Umbilical cord (tissue), 2 donors: ENCODE measurements around the gene PCBP1. TPM values are rescaled to one million over a fixed set of nuclear protein-coding genes. Genes with fewer than 3 reads are reported as not detected.
A peak's percentile ranks its signal among the peaks of the same experiment; 100 is the strongest.
"Not testable (repeated sequence)": the region's sequence is repeated elsewhere in the genome, so short reads cannot be mapped to it uniquely, and the experiment has no call there.

Experiments used
- DNase-seq: peaks from one replicate; pipeline ENCODE4 v3.0.0-alpha.2; 2015; ENCODE audit warnings: low spot score
- total RNA-seq: library from RNA; depleted of rRNA; stranded (reverse); fragments of >200 nt; gene quantifications from one replicate; pipeline ENCODE4 v1.2.3, GENCODE V29; 2014; ENCODE audit warnings: low replicate concordance; ENCODE audit not compliant: insufficient read depth

Gene PCBP1
- total RNA-seq, result 40.0 TPM

DNA sequence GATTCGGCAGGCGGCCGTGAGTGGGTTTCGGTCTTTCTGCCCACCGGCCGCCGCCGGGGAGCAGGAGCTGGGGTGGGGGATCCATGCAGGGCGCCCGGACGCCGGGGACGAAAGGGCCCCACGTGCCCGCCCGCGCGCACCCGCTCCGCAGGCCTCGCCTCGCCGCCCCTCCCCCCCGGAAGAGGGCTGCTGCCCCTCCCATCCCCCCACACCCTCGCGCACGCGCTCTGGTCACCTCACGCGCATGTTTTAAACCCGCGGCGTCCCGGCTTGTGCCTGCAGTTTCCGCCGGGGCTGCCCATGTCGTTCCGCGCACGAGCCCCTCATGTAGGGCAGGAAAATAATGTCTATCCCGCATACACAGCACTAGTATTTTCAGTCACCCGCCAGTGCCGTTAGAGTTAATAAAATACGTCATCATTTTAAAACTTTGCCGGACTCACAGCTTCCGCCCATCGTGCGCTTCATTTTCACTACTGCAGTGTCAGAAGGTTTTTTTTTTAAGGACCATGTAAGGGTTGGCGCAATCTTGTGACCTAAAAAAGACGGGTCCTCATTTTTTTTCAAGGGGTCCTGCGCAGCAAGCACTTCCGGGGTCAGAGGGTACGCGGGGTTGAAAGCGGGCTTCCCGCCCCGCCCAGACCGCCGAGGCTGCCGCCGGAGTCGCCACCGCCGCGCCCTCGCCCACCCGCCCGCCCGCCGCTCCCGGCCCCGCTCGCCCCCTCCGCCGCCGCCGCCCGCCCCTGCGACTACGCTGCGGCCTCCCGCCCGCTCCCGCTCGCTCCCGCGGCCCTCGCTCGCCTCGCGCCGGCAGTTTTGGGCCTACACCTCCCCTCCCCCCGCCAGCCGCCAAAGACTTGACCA, at the start of gene PCBP1:
PCBP1 (plus strand) TSS at position 640 of the 864 bp plus-strand sequence. CDS start 267 bp downstream, outside the sequence.
- DNase-seq, result peak; percentile 94

DNA sequence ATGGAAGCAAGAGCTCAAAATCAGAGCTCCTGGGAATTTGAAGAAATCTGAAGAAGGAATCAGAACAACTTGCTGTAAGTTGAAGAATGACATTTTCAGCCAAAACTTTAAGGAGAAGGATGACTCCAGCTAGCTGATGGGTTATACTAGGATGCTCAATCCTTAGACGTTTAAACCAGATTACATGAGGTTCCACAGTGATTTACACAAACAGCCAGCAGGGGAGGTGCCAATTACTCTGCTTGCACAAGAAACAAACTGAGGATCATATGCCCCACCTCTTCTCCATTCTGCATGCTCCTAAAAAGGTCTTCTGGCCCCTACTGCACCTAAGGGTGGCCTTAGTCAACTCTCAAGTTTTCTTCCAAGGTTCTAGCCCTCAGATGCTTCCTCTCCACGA, 47.9 kb upstream of the PCBP1 start:
- DNase-seq, result no peak

DNA sequence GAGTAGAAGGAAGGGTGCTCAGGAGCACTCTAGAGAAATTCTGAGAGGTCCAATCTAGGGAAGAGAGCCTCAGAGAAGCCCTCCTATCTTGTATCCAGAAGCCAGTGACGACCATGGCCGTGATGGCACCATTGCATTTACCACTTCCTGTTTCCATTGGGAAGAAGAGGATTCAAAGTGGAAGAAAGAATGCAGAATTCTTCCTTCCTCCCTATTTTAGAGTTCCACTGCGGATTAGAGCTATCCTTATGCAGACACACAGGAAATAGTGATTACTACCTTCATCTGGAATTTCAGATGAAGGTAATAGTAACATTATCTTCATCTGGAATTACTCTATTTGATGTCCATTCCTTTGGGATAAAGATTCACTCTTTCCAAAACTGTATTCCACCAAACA, 45.6 kb upstream of the PCBP1 start:
- no peak for DNase-seq

DNA sequence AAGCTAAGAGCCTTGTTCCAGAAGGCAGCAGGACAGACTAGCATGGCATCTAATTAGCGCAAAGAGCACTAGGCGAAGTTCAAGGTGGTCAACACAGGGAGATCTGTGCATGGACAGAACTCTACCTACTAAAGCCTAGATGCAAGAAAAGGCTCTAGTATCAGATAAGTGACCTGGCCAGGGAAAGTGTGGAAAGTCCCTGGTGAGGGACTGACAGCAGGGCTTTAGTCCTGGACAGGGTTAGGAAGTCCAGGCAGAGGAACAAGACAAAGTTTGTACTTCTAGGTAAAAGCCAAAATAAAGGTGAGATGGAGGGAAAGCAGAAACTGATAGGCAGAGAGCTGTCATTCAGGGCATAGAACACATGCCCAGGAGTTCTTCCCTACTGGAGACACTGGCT, 45.0 kb upstream of the PCBP1 start:
- DNase-seq, result no peak

DNA sequence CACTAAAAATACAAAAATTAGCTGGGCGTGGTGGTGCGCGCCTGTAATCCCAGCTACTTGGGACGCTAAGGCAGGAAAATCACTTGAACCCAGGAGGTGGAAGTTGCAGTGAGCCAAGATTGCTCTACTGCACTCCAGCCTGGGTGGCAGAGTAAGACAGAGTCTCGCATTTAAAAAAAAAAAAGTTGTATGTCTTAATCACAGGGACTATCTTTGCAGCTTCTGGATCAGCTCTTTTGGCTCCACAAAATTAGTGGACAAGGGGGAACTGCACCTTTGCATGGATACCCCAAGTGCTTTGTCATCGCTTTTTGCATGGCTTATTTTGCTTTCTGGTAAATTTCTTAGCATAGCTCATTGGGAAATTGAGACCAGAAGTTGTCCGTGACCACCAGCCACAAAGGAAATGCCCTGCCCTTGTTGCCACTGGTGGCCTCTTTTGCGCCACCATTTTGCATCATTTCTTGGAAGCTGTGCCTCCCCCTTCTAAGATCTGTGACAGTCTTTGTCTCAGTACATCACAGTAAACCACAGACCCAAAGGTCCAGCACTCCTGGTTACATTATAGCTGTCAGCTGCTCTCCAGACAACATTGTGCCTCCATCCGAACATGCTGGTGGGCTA, 43.9 kb upstream of the PCBP1 start:
- DNase-seq, result no peak

DNA sequence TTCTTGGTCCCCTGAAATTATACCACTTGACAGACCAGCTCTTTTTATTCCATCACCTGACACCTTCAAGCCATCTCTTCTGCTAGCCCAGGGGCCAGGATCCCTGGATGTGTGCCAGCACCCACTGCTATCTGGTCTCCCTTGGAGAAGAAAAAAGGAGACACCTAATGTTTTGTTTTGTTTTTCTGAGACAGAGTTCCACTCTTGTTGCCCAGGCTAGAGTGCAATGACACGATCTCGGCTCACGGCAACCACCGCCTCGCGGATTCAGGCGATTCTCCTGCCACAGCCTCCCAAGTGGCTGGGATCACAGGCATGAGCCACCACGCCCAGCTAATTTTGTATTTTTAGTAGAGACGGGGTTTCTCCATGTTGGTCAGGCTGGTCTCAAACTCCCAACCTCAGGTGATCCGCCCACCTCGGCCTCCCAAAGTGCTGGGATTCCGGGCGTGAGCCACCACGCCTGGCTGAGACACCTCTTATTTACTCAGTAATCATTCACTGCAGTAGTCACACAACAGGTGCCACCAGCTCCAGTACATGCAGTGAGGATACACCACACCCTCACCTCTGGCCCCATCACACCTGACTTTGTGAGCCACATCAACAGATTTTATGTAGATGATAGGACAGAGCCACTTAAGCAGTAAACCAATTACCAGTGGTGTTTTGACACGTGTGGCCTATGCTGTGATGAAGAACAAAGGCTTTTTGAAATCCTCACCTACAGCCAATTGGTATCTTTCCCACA, 42.8 kb upstream of the PCBP1 start:
- no peak for DNase-seq

DNA sequence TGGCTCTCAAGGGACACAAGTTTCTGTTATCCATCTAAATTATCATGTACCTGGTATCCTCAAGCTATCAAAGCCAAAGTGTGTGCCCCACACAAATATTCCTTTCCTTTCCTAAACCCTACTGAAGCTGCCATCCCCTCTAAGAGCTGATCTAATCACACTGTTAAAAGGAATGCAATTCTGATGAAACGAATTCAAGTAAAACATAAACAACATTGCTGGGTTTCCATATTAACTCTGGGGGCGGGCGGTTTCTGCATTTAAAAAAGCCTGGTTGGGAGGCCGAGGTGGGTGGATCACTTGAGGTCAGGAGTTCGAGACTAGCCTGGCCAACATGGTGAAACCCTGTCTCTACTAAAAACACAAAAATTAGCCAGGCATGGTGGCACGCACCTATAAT, 41.9 kb upstream of the PCBP1 start:
- no peak for DNase-seq

DNA sequence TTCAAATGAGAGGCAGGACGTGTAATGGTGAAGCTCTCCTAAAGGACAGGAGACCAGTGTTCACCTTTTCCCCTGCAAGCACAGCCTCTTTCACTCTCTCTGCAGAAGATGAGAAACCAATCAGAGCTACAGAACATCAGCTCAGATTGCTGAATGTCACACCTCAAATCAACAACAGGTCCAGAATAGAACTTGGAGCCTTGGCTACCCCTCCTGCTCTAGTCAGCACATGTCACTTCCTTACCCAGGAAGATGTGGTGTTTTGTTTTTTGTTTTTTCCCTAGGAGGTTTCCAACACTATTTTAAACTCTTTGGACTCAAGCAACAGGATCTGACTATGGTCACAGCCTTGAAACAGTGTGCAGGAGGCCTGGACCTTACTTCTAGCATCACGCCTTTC, 41.3 kb upstream of the PCBP1 start:
- DNase-seq, result no peak

DNA sequence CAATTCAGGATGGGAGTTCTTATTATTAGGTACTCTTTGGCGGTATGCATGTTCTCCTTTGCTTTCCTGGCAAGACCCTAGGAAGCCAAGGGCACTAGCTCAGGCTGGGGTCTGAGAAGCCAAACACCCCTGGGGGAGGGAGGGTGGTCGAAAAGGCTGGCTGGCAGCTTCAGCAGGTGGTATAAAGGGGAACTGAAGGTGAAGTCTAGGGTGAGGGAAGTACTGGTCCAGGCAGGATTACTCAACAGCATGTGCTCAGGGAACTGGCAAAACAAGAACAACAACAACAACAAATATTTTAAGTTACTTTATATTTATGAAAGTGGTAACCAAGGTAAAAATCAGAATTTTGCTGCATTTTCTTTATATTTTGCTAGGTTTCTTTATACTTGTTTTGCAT, 40.7 kb upstream of the PCBP1 start:
- DNase-seq, result no peak

DNA sequence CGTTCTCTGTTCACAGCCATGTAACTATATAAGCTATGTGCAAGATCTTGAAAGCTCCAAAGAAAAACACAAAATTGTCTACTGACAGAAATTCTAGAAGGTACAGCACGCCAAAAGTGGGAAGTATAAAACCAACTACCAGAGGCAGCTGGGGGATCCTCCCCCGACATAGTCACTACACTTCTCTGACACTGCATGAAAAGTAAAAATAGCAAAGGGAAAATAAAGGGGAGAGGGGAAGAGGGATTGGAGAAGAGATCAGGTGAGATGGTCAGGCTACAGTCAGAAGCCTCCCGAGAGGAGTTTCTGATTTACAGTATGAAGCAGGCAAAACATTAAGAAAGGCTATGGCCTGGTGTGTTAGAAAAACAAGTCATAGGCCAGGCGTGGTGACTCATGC, 39.8 kb upstream of the PCBP1 start:
- DNase-seq, result no peak

DNA sequence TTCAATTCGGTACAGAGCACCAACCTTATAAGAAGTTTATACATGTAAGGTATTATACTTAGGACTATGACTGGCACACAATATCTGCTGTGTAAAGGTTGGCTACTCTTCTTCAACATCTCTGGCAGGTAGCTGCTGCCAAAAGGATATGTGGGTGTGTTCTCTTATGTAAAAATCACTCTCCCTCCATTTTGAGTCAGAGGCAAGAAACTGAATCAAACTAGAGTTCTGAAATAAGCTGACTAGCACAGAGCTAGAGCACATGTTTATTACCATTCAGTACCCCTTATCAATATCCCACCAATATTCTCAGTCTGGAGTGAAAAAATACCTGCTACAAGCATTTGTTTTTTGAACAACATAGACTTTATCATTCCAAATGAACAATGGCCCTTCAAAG, 38.0 kb upstream of the PCBP1 start:
- DNase-seq, result no peak

DNA sequence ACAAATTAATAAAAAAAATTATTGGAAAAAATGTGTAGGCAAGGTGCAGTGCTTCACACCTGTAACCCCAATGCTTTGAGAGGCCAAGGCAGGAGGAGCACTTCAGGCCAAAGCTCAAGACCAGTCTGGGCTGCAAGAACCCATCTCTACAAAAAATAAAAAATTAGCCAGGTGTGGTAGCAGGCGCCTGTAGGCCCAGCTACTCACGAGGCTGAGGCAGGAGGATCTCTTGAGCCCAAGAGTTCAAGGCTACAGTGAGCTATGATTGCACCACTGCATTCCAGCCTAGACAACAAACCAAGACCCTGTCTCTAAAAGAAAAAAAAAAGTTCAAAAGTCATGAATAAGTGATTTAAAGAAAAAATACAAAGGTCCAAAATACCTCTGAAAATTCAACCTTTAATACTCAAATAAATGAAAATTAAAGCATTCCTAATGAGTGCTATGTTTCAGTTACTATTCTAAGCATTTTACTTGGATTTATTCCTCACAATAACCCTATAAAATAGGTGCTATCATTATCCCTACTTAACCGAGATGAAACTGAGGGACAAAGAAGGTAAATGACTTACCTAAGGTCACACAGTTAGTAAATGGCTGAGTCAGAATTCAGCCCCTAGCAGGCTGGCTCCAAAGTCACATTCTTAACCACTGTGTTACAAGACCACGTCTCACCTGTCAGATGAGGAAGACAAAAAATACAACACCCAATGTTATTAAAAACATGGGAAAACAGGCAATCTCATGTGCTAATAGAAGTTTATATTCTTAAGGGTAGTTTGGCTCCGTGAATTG, 36.4 kb upstream of the PCBP1 start:
- no peak for DNase-seq

DNA sequence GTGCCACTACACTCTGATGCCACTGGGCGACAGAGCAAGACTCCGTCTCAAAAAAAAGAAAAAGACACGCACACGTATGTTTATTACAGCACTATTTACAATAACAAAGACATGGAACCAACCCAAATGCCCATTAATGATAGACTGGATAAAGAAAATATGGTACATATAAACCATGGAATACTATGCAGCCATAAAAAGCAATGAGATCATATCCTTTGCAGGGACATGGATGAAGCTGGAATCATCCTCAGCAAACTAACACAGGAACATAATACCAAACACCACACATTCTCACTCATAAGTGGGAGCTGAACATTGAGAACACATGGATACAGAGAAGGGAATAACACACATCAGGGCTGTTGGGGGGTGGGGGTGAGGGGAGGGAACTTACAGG, 32.0 kb upstream of the PCBP1 start:
- not testable (repeated sequence) for DNase-seq

DNA sequence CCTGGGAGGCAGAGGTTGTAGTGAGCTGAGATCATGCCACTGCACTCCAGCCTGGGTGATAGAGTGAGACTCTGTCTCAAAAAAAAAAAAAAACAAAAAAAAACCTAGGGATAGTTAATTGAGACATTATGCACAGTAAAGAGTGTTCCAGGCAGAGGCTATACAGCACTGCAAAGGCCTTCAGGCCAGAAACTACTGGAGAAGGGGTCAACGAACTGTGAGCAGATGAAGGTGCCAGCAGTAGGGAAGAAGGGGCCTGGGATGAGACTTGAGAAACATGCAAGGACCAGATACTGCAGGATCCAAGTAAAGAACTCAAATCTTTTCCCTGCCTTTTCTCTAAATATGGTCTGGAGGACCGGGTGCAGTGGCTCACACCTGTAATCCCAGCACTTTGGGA, 26.0 kb upstream of the PCBP1 start:
- DNase-seq, result no peak

DNA sequence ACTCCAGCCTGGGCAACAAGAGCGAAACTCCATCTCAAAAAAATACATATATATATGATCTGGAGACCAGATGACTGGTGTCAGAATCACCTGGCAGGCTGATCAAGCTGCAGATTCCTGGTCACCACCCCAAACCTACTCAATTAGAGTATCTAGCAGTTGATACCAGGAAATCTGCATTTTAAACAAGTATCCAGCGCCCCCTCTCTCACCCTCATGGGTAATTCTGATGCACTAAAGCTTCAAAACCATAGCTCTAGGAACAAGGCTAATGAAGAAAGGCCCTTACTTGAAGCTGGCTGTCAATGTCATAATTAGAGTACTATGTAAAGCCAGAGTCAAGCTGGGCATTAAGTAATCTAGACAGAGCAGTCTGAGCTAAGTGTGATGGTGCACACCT, 25.0 kb upstream of the PCBP1 start:
- DNase-seq, result no peak

DNA sequence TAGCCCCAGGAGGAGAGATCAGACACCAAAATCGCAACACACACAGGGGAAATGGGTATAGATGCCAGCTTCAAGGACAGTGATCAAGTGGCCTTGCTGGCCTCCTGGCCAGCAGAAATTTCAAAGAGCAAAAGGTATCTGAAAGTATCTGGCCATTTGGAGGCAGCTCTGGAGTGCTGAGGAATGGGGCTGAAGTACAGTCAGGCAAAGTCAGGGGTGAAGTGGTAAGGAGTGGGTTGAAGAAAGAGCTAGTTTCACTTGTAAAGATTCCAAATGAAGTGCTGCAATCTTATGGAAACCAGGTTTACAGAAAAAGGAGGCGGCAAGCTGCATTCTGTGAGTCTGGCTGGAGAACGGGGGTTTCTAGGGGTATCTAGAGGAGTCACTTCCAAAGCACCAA, 19.2 kb upstream of the PCBP1 start:
- DNase-seq, result no peak

DNA sequence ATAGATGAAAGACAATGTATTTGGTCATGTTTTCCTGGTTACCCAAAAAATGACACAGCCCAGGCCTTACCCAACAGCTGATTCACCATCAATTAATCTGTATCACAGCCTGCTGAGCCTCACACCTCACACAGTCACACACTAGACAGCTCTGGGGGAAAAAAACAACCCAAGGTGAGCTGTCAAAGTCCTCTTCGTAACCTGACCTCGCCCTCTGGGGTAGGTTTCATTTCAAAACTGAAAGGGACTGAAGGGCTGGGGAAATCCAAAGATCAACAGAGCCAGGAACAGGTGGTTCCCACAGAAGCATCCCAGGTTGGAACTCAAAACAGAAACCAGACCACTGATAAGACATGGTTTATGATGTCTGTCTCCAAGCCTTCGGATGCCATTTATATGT, 18.2 kb upstream of the PCBP1 start:
- no peak for DNase-seq

DNA sequence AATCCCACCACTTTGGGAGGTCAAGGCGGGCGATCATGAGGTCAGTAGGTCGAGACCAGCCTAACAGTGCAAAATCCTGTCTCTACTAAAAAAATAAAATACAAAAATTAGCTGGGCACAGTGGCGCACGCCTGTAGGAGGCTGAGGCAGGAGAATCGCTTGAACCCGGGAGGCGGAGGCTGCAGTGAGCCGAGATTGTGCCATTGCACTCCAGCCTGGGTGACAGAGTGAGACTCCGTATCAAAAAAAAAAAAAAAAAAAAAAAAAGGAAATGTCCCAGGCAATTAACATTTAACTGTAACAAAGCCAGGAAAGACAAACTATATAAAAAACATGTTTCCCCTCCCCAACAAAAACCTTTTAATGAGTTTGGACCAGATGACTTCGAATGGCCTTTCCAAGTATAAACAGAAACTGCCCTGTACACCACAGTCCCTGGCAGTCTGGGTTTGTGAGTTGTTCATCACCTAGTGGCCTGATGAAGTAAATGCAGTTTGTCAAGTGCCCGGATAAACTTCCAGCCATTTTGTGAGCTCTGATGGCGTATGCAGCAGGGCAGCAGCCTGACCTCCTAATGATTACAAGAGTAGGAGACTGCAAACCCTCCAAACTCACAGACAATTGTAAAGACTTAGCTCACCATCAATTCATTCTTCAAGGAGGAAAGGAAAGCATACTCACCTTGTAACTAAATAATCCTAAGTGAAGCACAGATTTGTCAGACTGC, 16.6 kb upstream of the PCBP1 start:
- DNase-seq, result peak; percentile 89

DNA sequence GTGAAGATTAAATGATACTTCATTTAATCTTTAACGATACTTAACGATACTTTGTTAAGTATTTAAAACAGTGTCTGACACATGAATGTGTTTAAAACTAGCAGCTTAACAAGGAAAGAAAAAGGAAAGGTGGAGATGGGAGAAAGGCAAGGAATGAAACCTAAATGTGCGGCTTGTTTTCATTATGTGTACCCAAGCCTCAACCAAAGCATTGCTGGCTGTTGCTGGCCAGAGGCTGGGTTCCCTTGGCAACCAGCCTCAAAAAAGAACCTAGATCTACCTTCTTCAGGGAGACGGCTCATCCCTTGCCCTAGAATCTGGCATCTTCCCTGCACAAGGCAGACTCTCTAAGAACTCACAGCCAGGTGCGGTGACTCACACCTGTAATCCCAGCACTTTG, 13.8 kb upstream of the PCBP1 start:
- DNase-seq, result no peak

DNA sequence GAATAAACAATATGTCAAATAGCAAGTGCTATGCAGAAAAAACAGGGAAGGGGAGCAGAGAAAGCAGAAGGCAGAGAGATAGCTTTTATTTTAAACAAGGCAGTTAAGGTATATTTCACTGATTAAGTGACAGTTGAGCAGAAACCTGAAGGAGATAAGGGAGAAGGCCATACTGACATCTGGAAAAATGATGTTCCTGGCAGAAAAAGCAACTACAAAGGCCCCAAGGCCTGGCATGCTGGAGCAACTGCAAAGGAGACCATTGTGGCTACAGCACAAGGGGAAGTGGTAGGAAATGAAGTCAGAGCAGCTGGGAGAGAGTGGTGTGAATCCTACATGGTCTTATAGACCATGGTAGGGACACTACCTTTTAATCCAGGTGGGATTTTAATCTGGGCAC, 8.9 kb upstream of the PCBP1 start:
- no peak for DNase-seq

DNA sequence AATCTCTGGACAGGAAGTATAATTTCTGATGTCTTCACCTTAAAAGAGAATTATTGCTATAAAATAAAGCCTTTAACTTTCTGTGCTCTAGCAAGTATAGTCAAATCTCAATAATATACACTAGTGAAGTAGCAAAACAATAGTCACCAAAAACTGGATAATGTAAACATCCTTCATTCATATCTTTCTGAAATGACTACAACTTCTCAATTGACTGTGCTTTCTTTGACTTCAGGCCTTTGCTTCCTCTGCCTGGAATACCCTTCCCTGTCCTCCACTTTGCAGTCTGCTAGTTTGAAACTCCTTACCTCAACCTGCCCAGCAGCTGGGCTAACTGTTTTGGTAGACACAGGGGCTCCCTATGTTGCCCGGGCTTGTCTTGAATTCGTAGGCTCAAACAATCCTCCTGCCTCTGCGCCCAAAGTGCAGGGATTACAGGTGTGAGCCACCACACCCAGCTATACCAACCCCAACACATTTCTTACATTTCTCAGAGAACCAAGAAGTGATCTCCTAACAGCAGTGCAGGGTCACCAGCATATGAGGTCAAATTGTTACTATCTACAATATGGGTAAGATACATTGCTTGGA, 6.6 kb upstream of the PCBP1 start:
- DNase-seq, result no peak
